K562 (cell line): ENCODE measurements around the gene HAPLN3. TPM values are rescaled to one million over a fixed set of nuclear protein-coding genes. Genes with fewer than 3 reads are reported as not detected.

Experiments used
- AFF1 ChIP-seq, 2 experiments: fragments of 450-650 bp; IDR thresholded peaks; 2 replicates each; pipeline ENCODE4 v1.6.1; 2018; ENCODE audit warnings: mild to moderate bottlenecking in 2 of 2, low read depth in 1 of 2; ENCODE audit not compliant: partially characterized antibody in 2 of 2
- CAMTA2 ChIP-seq: fragments of 250-450 bp; sonication (Bioruptor Pico); conservative IDR thresholded peaks from 2 replicates; pipeline ENCODE4 v1.5.1; 2022
- ELF4 ChIP-seq: fragments of 450-650 bp; formaldehyde crosslinking; IDR thresholded peaks from 2 replicates; pipeline ENCODE4 v1.4.0; 2022; ENCODE audit warnings: missing genetic modification characterization
- EP300 ChIP-seq: IDR thresholded peaks from 2 replicates; pipeline ENCODE4 v1.6.1; 2012; ENCODE audit warnings: low read length, improper control_type of control experiment
- EP400 ChIP-seq: fragments of 450-650 bp; IDR thresholded peaks from 2 replicates; pipeline ENCODE4 v1.6.1; 2017; ENCODE audit warnings: antibody characterized with exemption, mild to moderate bottlenecking, moderate library complexity
- FUS ChIP-seq: fragments of 200-400 bp; formaldehyde crosslinking; optimal IDR thresholded peaks from 2 replicates; pipeline ENCODE3; 2017; ENCODE audit warnings: low read depth, low read length
- HDGF ChIP-seq: fragments of 450-650 bp; IDR thresholded peaks from 2 replicates; pipeline ENCODE4 v1.6.1; 2016
- KLF1 ChIP-seq: fragments of 450-650 bp; IDR thresholded peaks from 2 replicates; pipeline ENCODE4 v1.6.1; 2016; ENCODE audit warnings: missing genetic modification characterization, missing compliant biosample characterization
- NFRKB ChIP-seq: fragments of 450-650 bp; IDR thresholded peaks from 2 replicates; pipeline ENCODE4 v1.6.1; 2016; ENCODE audit warnings: low read depth
- PHF20 ChIP-seq: fragments of 450-650 bp; IDR thresholded peaks from 2 replicates; pipeline ENCODE4 v1.6.1; 2018; ENCODE audit not compliant: partially characterized antibody
- PTTG1 ChIP-seq: fragments of 450-650 bp; IDR thresholded peaks from 2 replicates; pipeline ENCODE4 v1.6.1; 2016; ENCODE audit warnings: low read depth, mild to moderate bottlenecking, missing genetic modification characterization, missing compliant biosample characterization
- U2AF2 ChIP-seq: fragments of 200-400 bp; formaldehyde crosslinking; optimal IDR thresholded peaks from 2 replicates; pipeline ENCODE3; 2017; ENCODE audit warnings: low read depth, mild to moderate bottlenecking, low read length
- YBX1 ChIP-seq: fragments of 450-650 bp; IDR thresholded peaks from 2 replicates; pipeline ENCODE4 v1.7.1; 2016; ENCODE audit warnings: mild to moderate bottlenecking
- ZEB2 ChIP-seq: fragments of 450-650 bp; IDR thresholded peaks from 2 replicates; pipeline ENCODE4 v1.6.1; 2016
- ZNF197 ChIP-seq: fragments of 200-800 bp; sonication (Bioruptor generic); IDR thresholded peaks from 2 replicates; pipeline ENCODE4 v1.6.1; 2016; ENCODE audit warnings: low read depth, missing genetic modification characterization, missing compliant biosample characterization
- ZNF311 ChIP-seq: fragments of 250-450 bp; sonication (Bioruptor Pico); IDR thresholded peaks from 2 replicates; pipeline ENCODE4 v1.4.0; 2020; ENCODE audit warnings: mild to moderate bottlenecking, moderate library complexity
- ZNF444 ChIP-seq: fragments of 250-450 bp; sonication (Bioruptor Pico); IDR thresholded peaks from 2 replicates; pipeline ENCODE4 v1.4.0; 2020; ENCODE audit warnings: mild to moderate bottlenecking, moderate library complexity
- ZNF449 ChIP-seq: fragments of 250-450 bp; sonication (Bioruptor Pico); IDR thresholded peaks from 2 replicates; pipeline ENCODE4 v1.8.0; 2022; ENCODE audit warnings: moderate library complexity, mild to moderate bottlenecking, inconsistent platforms
- polyA plus RNA-seq, 8 experiments: library from polyadenylated mRNA; depleted of rRNA in 4 of 8; stranded (reverse) in 5 of 8; unstranded in 3 of 8; fragments of >200 nt; fragmentation: Nextera tagmentation in 2 of 8; fragmentation: Illumina TruSeq in 1 of 8; extraction: Ambion mirVana in 2 of 8; extraction: Trizol in 1 of 8; gene quantifications; 2 replicates each; pipeline versions ENCODE4 v1.2.1 to v1.2.3, GENCODE V29; 2011 to 2014; ENCODE audit warnings: inconsistent platforms in 1 of 8, missing spikeins in 1 of 8
- total RNA-seq, 7 experiments: library from RNA; depleted of rRNA in 6 of 7; stranded (reverse); fragments of >200 nt in 6 of 7; fragmentation: Illumina TruSeq in 2 of 7; extraction: Trizol in 2 of 7; gene quantifications; 2 replicates each; pipeline versions ENCODE4 v1.2.1 to v1.2.3, GENCODE V29; 2011 to 2021; ENCODE audit warnings: low replicate concordance in 1 of 7
- TF ChIP-seq, protein P1 (sequence below): fragments of 250-450 bp; sonication (Bioruptor Pico); IDR thresholded peaks from 2 replicates; pipeline ENCODE4 v1.4.0; 2020; ENCODE audit warnings: mild to moderate bottlenecking, moderate library complexity

The HAPLN3 gene
- total and polyA plus RNA-seq, 9 of the 15 experiments (the other 6 are each of a cell fraction or from before 2014, with no cell fraction given): 0.04 to 2.4 (median 0.65) TPM

- peak; percentile 79 for TF ChIP-seq ZNF311
- TF ChIP-seq, protein P1, sequence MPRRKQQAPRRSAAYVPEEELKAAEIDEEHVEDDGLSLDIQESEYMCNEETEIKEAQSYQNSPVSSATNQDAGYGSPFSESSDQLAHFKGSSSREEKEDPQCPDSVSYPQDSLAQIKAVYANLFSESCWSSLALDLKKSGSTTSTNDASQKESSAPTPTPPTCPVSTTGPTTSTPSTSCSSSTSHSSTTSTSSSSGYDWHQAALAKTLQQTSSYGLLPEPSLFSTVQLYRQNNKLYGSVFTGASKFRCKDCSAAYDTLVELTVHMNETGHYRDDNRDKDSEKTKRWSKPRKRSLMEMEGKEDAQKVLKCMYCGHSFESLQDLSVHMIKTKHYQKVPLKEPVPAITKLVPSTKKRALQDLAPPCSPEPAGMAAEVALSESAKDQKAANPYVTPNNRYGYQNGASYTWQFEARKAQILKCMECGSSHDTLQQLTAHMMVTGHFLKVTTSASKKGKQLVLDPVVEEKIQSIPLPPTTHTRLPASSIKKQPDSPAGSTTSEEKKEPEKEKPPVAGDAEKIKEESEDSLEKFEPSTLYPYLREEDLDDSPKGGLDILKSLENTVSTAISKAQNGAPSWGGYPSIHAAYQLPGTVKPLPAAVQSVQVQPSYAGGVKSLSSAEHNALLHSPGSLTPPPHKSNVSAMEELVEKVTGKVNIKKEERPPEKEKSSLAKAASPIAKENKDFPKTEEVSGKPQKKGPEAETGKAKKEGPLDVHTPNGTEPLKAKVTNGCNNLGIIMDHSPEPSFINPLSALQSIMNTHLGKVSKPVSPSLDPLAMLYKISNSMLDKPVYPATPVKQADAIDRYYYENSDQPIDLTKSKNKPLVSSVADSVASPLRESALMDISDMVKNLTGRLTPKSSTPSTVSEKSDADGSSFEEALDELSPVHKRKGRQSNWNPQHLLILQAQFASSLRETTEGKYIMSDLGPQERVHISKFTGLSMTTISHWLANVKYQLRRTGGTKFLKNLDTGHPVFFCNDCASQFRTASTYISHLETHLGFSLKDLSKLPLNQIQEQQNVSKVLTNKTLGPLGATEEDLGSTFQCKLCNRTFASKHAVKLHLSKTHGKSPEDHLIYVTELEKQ (CRISPR knock-in tag): peak; percentile 27; the same call in 1 of the 2 replicates
- no peak for TF ChIP-seq ZNF197
- peak; percentile 66 for TF ChIP-seq PHF20
- TF ChIP-seq PTTG1 (tag): 0 out of 2 replicates have a peak, but pooled peaks have one; percentile 4
- TF ChIP-seq KLF1 (tag): 0 out of 2 replicates have a peak, but pooled peaks have one; percentile 37
- TF ChIP-seq AFF1 (IDR thresholded peaks at IDR 0.05; ENCODE audit: low read depth in 1 of 2, partially characterized antibody in 2 of 2): peak in 1 of 2 experiments; percentile 10
- peak; percentile 92 for TF ChIP-seq NFRKB
- TF ChIP-seq ELF4: 0 out of 2 replicates have a peak, but pooled peaks have one; percentile 65
- TF ChIP-seq U2AF2: no peak
- peak; percentile 65 for TF ChIP-seq EP300
- TF ChIP-seq ZNF444 (CRISPR knock-in tag): no peak
- peak; percentile 71; the same call in 1 of the 2 replicates for TF ChIP-seq HDGF
- peak; percentile 74 for TF ChIP-seq EP400
- peak; percentile 86 for TF ChIP-seq ZEB2
- TF ChIP-seq YBX1: no peak
- TF ChIP-seq FUS: no peak
- TF ChIP-seq CAMTA2: no peak
- peak; percentile 49; the same call in 1 of the 2 replicates for TF ChIP-seq ZNF449 (CRISPR knock-in tag)
These were observed 43.6 kb upstream of the HAPLN3 start (continued) for GRCh38 chr15:88938802-88939485.
